PC-3 (cell line): ENCODE results near the gene STAC2.

Experiments used
- EZH2 ChIP-seq: fragments of 300-600 bp; sonication (generic); IDR thresholded peaks from one replicate; pipeline ENCODE4 v1.6.1; 2017; ENCODE audit warnings: antibody characterized with exemption, mild to moderate bottlenecking, low read length; ENCODE audit not compliant: unreplicated experiment
- EZH2phosphoT487 ChIP-seq: fragments of 300-600 bp; sonication (generic); IDR thresholded peaks from 2 replicates; pipeline ENCODE4 v1.6.1; 2018; ENCODE audit warnings: mild to moderate bottlenecking, antibody characterized with exemption, low read length, borderline replicate concordance
- TF ChIP-seq, protein P1 (sequence below): fragments of 300-600 bp; sonication (generic); conservative IDR thresholded peaks from 2 replicates; pipeline ENCODE4 v1.5.1; 2017; ENCODE audit warnings: antibody characterized with exemption, low read depth, mild to moderate bottlenecking, low read length

DNA sequence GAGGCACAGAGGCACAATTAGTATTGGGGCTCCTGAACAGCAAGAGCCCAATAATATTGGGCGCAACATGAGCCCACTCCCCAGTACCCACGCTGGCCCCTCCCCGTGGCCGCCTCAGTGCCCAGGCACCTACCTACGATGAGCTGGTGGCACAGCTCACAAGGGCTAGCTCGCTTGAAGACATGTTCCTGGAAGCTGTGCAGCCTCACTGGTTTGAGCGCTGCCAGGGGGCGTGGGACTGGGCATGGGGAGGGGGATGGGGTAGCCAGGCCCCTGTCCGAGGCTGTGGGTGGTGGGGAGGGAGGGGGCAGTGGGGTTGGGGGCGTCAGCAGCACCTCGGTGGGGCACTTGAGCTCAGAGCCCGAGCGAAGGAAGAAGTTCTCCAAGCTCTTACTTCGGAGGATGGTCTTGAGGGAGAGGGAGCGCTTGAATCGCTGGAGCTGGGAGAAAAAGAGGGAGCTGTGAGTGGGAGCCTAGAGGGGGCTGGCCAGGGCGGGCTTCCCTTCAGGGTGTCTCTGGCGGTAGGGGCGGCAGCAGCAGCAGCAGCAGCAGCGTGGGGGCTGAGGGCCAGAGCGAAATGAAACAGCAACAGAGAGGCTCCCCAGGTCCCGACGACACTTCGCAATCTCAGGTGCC is 7.9 kb downstream of the STAC2 start:
- TF ChIP-seq, protein P1, sequence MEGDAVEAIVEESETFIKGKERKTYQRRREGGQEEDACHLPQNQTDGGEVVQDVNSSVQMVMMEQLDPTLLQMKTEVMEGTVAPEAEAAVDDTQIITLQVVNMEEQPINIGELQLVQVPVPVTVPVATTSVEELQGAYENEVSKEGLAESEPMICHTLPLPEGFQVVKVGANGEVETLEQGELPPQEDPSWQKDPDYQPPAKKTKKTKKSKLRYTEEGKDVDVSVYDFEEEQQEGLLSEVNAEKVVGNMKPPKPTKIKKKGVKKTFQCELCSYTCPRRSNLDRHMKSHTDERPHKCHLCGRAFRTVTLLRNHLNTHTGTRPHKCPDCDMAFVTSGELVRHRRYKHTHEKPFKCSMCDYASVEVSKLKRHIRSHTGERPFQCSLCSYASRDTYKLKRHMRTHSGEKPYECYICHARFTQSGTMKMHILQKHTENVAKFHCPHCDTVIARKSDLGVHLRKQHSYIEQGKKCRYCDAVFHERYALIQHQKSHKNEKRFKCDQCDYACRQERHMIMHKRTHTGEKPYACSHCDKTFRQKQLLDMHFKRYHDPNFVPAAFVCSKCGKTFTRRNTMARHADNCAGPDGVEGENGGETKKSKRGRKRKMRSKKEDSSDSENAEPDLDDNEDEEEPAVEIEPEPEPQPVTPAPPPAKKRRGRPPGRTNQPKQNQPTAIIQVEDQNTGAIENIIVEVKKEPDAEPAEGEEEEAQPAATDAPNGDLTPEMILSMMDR, result no peak
- TF ChIP-seq EZH2phosphoT487, result no peak
- no peak for TF ChIP-seq EZH2
